SU-DHL-6 (cell line): ENCODE results near the gene AFM.

Experiments
- H2AFZ ChIP-seq: fragments of 200-600 bp; sonication (generic); 2 replicates; pipeline ENCODE4 v1.6.1; 2014; ENCODE audit warnings: low read depth, mild to moderate bottlenecking, moderate library complexity, mixed read lengths, antibody characterized with exemption, low read length; ENCODE audit not compliant: severe bottlenecking
- H3F3A ChIP-seq: fragments of 200-600 bp; shearing (Covaris generic); 2 replicates; pipeline ENCODE4 v1.6.0; 2016; ENCODE audit warnings: antibody characterized with exemption, mild to moderate bottlenecking; ENCODE audit not compliant: insufficient read depth
- H3K27ac ChIP-seq: fragments of 200-600 bp; sonication (generic); 2 replicates; pipeline ENCODE4 v1.5.1; 2016; ENCODE audit warnings: low read depth, mild to moderate bottlenecking, low read length, moderate library complexity, mixed read lengths
- H3K27me3 ChIP-seq: fragments of 200-600 bp; sonication (generic), shearing (Covaris generic); 2 replicates; pipeline ENCODE4 v1.6.0; 2014; ENCODE audit warnings: mild to moderate bottlenecking, low read length
- H3K36me3 ChIP-seq: fragments of 200-600 bp; sonication (generic); 2 replicates; pipeline ENCODE4 v1.6.1; 2014; ENCODE audit warnings: mild to moderate bottlenecking, low read length, mixed read lengths
- H3K4me2 ChIP-seq: fragments of 300-600, 200-600 bp; shearing (Covaris generic), sonication (generic); 2 replicates; pipeline ENCODE4 v1.6.0; 2014; ENCODE audit warnings: low read length, low read depth, mild to moderate bottlenecking; ENCODE audit not compliant: poor library complexity, severe bottlenecking
- H3K4me3 ChIP-seq: fragments of 200-600 bp; sonication (generic); 2 replicates; pipeline ENCODE4 v1.5.1; 2014; ENCODE audit warnings: antibody characterized with exemption, low read length, mild to moderate bottlenecking, mixed read lengths; ENCODE audit not compliant: insufficient read depth, poor library complexity, severe bottlenecking
- H3K79me2 ChIP-seq: fragments of 200-600 bp; sonication (generic); 2 replicates; pipeline ENCODE4 v1.6.1; 2014; ENCODE audit warnings: mild to moderate bottlenecking, low read length, moderate library complexity; ENCODE audit not compliant: insufficient read depth
- H3K9ac ChIP-seq: fragments of 200-600 bp; sonication (generic); 2 replicates; pipeline ENCODE4 v1.7.0; 2014; ENCODE audit warnings: mild to moderate bottlenecking, low read length
- H3K9me2 ChIP-seq: fragments of 200-600 bp; sonication (generic); replicated peaks from 2 replicates; pipeline ENCODE4 v1.6.1; 2014; ENCODE audit warnings: low read length; ENCODE audit not compliant: insufficient read depth
- H3K9me3 ChIP-seq: fragments of 200-600 bp; sonication (generic); 2 replicates; pipeline ENCODE4 v1.6.1; 2014; ENCODE audit warnings: low read length, mixed read lengths; ENCODE audit not compliant: insufficient read depth
- H4K20me1 ChIP-seq: fragments of 200-600 bp; sonication (generic); 2 replicates; pipeline ENCODE4 v1.6.1; 2014; ENCODE audit warnings: low read depth, mild to moderate bottlenecking, antibody characterized with exemption, low read length, moderate library complexity, mixed read lengths
- EZH2phosphoT487 ChIP-seq: fragments of 200-600 bp; sonication (generic), shearing (Covaris generic); conservative IDR thresholded peaks from 2 replicates; pipeline ENCODE4 v1.6.1; 2018; ENCODE audit warnings: mild to moderate bottlenecking, antibody characterized with exemption, low read length, moderate library complexity, mixed read lengths
- TF ChIP-seq, protein P1 (sequence below): fragments of 200-600 bp; sonication (generic); IDR thresholded peaks from one replicate; pipeline ENCODE4 v1.5.1; 2017; ENCODE audit warnings: antibody characterized with exemption, mild to moderate bottlenecking, low read length, moderate library complexity; ENCODE audit not compliant: insufficient read depth, poor library complexity, severe bottlenecking

The AFM gene

DNA sequence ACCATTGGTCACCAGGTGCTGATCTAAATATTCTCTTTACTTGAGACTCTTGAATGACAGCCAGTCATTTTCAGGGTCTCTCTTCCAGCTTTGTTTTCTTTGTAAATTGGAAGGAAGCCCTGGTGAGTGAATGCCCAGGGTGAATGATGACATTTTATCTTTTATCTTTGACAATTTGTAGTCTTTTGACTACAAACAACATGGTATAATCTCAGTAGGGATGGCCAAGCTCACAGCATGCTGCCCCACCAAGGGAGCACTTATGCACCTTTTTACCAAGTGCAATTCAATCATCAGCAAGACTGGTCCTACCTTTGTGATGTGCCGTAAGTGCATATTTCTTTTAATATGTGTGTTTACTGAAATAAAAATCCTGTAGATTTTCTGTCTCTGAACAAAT lies 5.7 kb downstream of the AFM start:
- H3K4me3 ChIP-seq: no peak overlapping the region
- no peak for TF ChIP-seq EZH2phosphoT487
- TF ChIP-seq, protein P1, sequence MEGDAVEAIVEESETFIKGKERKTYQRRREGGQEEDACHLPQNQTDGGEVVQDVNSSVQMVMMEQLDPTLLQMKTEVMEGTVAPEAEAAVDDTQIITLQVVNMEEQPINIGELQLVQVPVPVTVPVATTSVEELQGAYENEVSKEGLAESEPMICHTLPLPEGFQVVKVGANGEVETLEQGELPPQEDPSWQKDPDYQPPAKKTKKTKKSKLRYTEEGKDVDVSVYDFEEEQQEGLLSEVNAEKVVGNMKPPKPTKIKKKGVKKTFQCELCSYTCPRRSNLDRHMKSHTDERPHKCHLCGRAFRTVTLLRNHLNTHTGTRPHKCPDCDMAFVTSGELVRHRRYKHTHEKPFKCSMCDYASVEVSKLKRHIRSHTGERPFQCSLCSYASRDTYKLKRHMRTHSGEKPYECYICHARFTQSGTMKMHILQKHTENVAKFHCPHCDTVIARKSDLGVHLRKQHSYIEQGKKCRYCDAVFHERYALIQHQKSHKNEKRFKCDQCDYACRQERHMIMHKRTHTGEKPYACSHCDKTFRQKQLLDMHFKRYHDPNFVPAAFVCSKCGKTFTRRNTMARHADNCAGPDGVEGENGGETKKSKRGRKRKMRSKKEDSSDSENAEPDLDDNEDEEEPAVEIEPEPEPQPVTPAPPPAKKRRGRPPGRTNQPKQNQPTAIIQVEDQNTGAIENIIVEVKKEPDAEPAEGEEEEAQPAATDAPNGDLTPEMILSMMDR: no peak
- H3K79me2 ChIP-seq: no peaks in the 10 kb centered on the region
- no peak overlapping the region for H2AFZ ChIP-seq
- H3K9ac ChIP-seq: no peak overlapping the region
- no peaks in the 10 kb centered on the region for H3F3A ChIP-seq
- no peak overlapping the region for H3K27ac ChIP-seq
- H3K9me3 ChIP-seq: no peaks in the 10 kb centered on the region
- H3K36me3 ChIP-seq: no peaks in the 10 kb centered on the region
- H3K27me3 ChIP-seq: no peaks in the 10 kb centered on the region
- no peaks in the 10 kb centered on the region for H4K20me1 ChIP-seq
- no peak overlapping the region for H3K4me2 ChIP-seq
- H3K9me2 ChIP-seq: no peaks in the 10 kb centered on the region

DNA sequence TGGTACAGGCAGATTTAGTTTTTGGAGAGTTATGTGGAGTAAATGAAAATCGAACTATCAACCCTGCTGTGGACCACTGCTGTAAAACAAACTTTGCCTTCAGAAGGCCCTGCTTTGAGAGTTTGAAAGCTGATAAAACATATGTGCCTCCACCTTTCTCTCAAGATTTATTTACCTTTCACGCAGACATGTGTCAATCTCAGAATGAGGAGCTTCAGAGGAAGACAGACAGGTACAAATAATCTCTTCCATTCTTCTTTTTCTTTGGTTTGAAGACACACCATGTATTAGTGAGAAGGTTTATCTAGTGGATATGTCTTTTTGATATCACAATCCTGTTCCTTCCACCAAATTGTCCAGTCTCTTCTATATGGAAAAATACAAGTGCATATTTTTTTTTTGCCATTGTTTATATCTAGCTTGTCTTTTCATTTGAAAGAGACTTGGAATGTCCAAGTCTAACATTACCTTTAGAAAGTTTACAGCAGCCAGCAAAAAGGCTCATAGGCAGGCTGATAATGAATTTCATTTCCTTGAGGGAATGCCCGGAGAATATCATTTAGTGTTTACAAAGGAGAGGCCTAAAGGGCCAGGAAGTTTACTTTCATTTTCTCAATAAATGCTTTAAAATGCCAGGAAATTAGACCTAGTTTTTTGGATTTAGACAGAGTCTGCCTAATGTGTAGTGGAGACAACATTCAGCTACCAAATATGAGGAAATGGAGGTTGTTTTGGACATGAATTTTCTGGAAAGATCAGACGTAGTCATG lies 18.6 kb downstream of the AFM start:
- TF ChIP-seq, protein P1: no peak
- TF ChIP-seq EZH2phosphoT487: no peak
- Histone ChIP-seq H3K4me3 (no peak overlapping the region), H3K27me3 (no peaks in the 10 kb centered on the region), H3K79me2 (no peaks in the 10 kb centered on the region), H3K27ac (no peak overlapping the region), H3K4me2 (no peak overlapping the region), H3F3A (no peaks in the 10 kb centered on the region), H3K36me3 (no peaks in the 10 kb centered on the region), H3K9ac (no peak overlapping the region), H3K9me3 (no peaks in the 10 kb centered on the region), H4K20me1 (no peaks in the 10 kb centered on the region), H2AFZ (no peak overlapping the region), H3K9me2 (no peaks in the 10 kb centered on the region)

DNA sequence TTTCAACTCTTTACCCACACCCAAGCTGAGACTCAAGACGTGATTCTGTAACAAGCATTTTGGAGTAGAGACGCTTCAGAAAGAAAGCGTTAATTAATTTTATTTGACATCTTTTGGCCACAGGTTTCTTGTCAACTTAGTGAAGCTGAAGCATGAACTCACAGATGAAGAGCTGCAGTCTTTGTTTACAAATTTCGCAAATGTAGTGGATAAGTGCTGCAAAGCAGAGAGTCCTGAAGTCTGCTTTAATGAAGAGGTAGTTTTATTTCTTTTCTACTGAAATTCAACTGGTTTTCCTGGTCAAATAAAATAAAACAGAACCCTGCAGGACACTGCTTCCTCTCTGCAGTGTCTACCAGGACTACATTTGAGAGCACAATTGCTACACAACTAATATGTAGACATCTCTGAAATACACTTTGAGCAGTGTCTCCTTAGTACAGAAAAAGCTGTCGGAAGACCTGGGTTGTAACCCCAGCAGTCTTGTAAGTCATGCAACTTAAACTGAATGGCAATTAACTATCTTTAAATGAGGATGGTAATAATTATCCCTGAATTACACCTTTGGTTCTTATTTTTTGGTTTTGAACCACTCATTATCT lies 20.2 kb downstream of the AFM start:
- Histone ChIP-seq H3K27me3 (no peaks in the 10 kb centered on the region), H3F3A (no peaks in the 10 kb centered on the region), H3K4me3 (no peak overlapping the region), H3K36me3 (no peaks in the 10 kb centered on the region), H3K9me3 (no peaks in the 10 kb centered on the region), H3K9ac (no peak overlapping the region), H3K79me2 (no peaks in the 10 kb centered on the region), H2AFZ (no peak overlapping the region), H3K4me2 (no peak overlapping the region), H3K9me2 (no peaks in the 10 kb centered on the region), H3K27ac (no peak overlapping the region), H4K20me1 (no peaks in the 10 kb centered on the region)
- TF ChIP-seq, protein P1: no peak
- no peak for TF ChIP-seq EZH2phosphoT487
